22Rv1 (cell line): ENCODE measurements around the gene PGK1.

Source experiments
- ZFX ChIP-seq: fragments of 450-650 bp; IDR thresholded peaks from 2 replicates; pipeline ENCODE4 v1.6.1; 2017; ENCODE audit warnings: antibody characterized with exemption, borderline replicate concordance
- TF ChIP-seq, protein P1 (sequence below): fragments of 450-650 bp; IDR thresholded peaks from 2 replicates; pipeline ENCODE4 v1.5.1; 2017; ENCODE audit warnings: mild to moderate bottlenecking

DNA sequence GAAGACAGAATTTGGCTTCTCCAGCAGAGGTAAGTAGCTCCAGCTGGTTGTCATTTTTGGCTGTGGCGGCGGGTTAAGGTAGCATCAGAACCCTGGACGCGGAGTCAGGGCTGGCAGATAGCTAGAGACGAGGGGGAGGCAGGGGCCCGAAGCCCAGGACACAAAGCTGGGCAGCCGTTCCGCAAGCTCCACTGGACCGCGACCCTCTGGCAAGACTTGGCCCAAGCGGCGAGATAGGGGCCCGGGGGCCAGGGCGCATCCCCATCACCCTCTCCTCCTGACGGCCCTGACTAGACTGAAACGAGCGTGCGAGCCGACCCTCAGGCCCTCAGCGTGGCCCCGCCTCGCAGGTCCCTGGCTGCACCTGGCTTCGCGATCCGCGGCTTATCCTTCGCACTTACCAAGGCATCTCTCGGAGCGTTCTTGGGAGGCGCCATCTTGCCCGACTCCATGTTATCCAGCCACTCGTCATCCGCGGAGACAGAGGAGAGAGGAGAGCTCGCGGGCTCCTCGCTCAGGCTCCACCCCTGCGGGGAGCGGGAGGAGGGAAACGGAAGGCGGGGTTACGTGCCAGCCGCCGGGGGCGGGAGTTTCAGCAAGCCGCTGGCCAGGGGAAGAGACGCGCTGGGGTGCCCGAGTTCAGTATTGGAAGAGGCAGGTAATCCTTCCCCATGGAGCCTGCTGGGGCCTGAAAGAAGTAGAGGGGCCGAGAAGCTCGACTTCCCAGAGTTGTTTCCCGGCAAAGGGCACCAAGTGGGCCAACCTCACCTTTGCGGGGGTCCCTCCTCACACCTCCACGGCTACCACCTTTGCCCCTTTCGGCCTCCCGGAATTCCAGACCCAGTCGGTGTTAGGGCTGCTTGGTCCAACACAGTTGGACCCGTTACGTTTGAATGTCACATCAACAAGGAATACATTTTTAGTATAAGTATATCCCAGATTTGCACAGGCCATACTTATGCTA, 35.4 kb downstream of the PGK1 start, which contains the start of gene TAF9B:
- TF ChIP-seq, protein P1, sequence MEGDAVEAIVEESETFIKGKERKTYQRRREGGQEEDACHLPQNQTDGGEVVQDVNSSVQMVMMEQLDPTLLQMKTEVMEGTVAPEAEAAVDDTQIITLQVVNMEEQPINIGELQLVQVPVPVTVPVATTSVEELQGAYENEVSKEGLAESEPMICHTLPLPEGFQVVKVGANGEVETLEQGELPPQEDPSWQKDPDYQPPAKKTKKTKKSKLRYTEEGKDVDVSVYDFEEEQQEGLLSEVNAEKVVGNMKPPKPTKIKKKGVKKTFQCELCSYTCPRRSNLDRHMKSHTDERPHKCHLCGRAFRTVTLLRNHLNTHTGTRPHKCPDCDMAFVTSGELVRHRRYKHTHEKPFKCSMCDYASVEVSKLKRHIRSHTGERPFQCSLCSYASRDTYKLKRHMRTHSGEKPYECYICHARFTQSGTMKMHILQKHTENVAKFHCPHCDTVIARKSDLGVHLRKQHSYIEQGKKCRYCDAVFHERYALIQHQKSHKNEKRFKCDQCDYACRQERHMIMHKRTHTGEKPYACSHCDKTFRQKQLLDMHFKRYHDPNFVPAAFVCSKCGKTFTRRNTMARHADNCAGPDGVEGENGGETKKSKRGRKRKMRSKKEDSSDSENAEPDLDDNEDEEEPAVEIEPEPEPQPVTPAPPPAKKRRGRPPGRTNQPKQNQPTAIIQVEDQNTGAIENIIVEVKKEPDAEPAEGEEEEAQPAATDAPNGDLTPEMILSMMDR = no peak
- TF ChIP-seq ZFX = no peak
